SK-N-SH (cell line): ENCODE measurements around the gene UBE3B. TPM values are rescaled to one million over a fixed set of nuclear protein-coding genes. Genes with fewer than 3 reads are reported as not detected.
A peak's percentile ranks its signal among the peaks of the same experiment; 100 is the strongest.

ENCODE experiments used
- CTCF ChIA-PET: fragments of 300-600, 350-600 bp; formaldehyde crosslinking; extraction: SDS; loops from one replicate; lab custom pipeline; 2021; lab: Yijun Ruan, JAX
- POLR2A ChIA-PET: fragments of 350-600 bp; sonication (Branson Sonifier 250); formaldehyde crosslinking; extraction: SDS; loops from one replicate; lab custom pipeline; 2020; ENCODE audit warnings: antibody characterized with exemption, inconsistent platforms; lab: Yijun Ruan, JAX
- DNase-seq: peaks from one replicate; pipeline ENCODE4 v3.0.0; 2012
- H2AFZ ChIP-seq: fragments of 200-600 bp; sonication (generic); 2 replicates; pipeline ENCODE4 v1.8.1; 2016; ENCODE audit warnings: antibody characterized with exemption, mild to moderate bottlenecking, low read depth
- H3F3A ChIP-seq: fragments of 200-600 bp; sonication (generic); replicated peaks from 2 replicates; pipeline ENCODE3; 2016; ENCODE audit warnings: antibody characterized with exemption, mild to moderate bottlenecking; ENCODE audit not compliant: insufficient read depth
- H3K27ac ChIP-seq, 2 experiments: fragments of 200-500 bp in 1 of 2; fragments of 200-600 bp in 1 of 2; sonication (Bioruptor generic) in 1 of 2; sonication (generic), shearing (Covaris generic) in 1 of 2; 2 replicates each; pipeline versions ENCODE4 v1.5.1 to v1.6.1; 2014 to 2016; ENCODE audit warnings: low read depth in 2 of 2, inconsistent platforms in 1 of 2, low read length in 1 of 2, mild to moderate bottlenecking in 1 of 2, mixed read lengths in 1 of 2
- H3K27me3 ChIP-seq: fragments of 200-600 bp; sonication (generic), shearing (Covaris generic); 2 replicates; pipeline ENCODE4 v1.6.1; 2016; ENCODE audit warnings: mixed run types; ENCODE audit not compliant: insufficient read depth
- H3K36me3 ChIP-seq, 2 experiments: fragments of 200-500 bp in 1 of 2; fragments of 200-600 bp in 1 of 2; sonication (Bioruptor generic) in 1 of 2; sonication (generic) in 1 of 2; replicated peaks in 1 of 2; 2 replicates each; pipeline versions ENCODE3 to v1.5.1; 2014 to 2016; ENCODE audit warnings: low read length in 1 of 2, mild to moderate bottlenecking in 1 of 2; ENCODE audit not compliant: insufficient read depth in 2 of 2, control insufficient read depth in 1 of 2
- H3K4me1 ChIP-seq, 2 experiments: fragments of 200-500 bp in 1 of 2; fragments of 200-600 bp in 1 of 2; sonication (Bioruptor generic) in 1 of 2; sonication (generic), shearing (Covaris generic) in 1 of 2; 2 replicates each; pipeline versions ENCODE4 v1.5.1 to v1.6.1; 2014 to 2016; ENCODE audit warnings: low read depth in 1 of 2, low read length in 1 of 2, mixed run types in 1 of 2; ENCODE audit not compliant: insufficient read depth in 2 of 2, control insufficient read depth in 1 of 2
- H3K4me2 ChIP-seq: fragments of 200-600 bp; sonication (generic), shearing (Covaris generic); 2 replicates; pipeline ENCODE4 v1.6.1; 2017; ENCODE audit warnings: mixed run types
- H3K4me3 ChIP-seq, 2 experiments: fragments of 200-500 bp in 1 of 2; fragments of 200-600 bp in 1 of 2; sonication (Bioruptor generic) in 1 of 2; sonication (generic), shearing (Covaris generic) in 1 of 2; 2 replicates each; pipeline versions ENCODE4 v1.5.1 to v1.8.1; 2014 to 2016; ENCODE audit warnings: low read depth in 2 of 2, inconsistent platforms in 1 of 2, low read length in 1 of 2, mild to moderate bottlenecking in 1 of 2, mixed read lengths in 1 of 2, moderate library complexity in 1 of 2
- H3K79me2 ChIP-seq: fragments of 200-600 bp; sonication (generic); 2 replicates; pipeline ENCODE4 v1.8.1; 2017; ENCODE audit warnings: mild to moderate bottlenecking; ENCODE audit not compliant: insufficient read depth
- H3K9ac ChIP-seq: fragments of 200-600 bp; sonication (generic); 2 replicates; pipeline ENCODE4 v1.6.1; 2017; ENCODE audit warnings: mixed run types
- H3K9me2 ChIP-seq: fragments of 200-600 bp; sonication (generic); 2 replicates; pipeline ENCODE4 v1.6.1; 2017; ENCODE audit warnings: mixed run types
- H3K9me3 ChIP-seq: fragments of 200-600 bp; sonication (generic); 2 replicates; pipeline ENCODE4 v1.6.1; 2017; ENCODE audit warnings: mixed run types, mild to moderate bottlenecking, moderate library complexity
- H4K20me1 ChIP-seq: fragments of 200-600 bp; sonication (generic); 2 replicates; pipeline ENCODE4 v1.6.1; 2017; ENCODE audit warnings: mild to moderate bottlenecking, mixed run types; ENCODE audit not compliant: insufficient read depth
- CHD2 ChIP-seq: fragments of 150-350 bp; IDR thresholded peaks from 2 replicates; pipeline ENCODE4 v1.6.1; 2018; ENCODE audit warnings: low read length; ENCODE audit not compliant: partially characterized antibody
- CTCF ChIP-seq: fragments of 200-600 bp; sonication (generic); IDR thresholded peaks from 2 replicates; pipeline ENCODE4 v1.6.1; 2017; ENCODE audit warnings: antibody characterized with exemption, mild to moderate bottlenecking, moderate library complexity
- ELF1 ChIP-seq: IDR thresholded peaks from 2 replicates; pipeline ENCODE4 v1.4.0; 2012
- EZH2phosphoT487 ChIP-seq: fragments of 200-600 bp; sonication (generic); IDR thresholded peaks from 2 replicates; pipeline ENCODE4 v1.6.1; 2017; ENCODE audit warnings: low read depth, mixed run types, mild to moderate bottlenecking, antibody characterized with exemption, moderate library complexity, borderline replicate concordance
- FOXJ3 ChIP-seq: sonication (generic); formaldehyde crosslinking; IDR thresholded peaks from 2 replicates; pipeline ENCODE4 v1.5.1; 2020; ENCODE audit warnings: mild to moderate bottlenecking, missing genetic modification reagents
- FOXM1 ChIP-seq: IDR thresholded peaks from 2 replicates; pipeline ENCODE4 v1.4.0; 2012; ENCODE audit warnings: low read depth, mild to moderate bottlenecking
- GABPA ChIP-seq: IDR thresholded peaks from 2 replicates; pipeline ENCODE4 v1.4.0; 2012; ENCODE audit warnings: low read depth, mild to moderate bottlenecking
- GATA2 ChIP-seq: sonication (generic); formaldehyde crosslinking; IDR thresholded peaks from 2 replicates; pipeline ENCODE4 v1.5.0; 2020; ENCODE audit warnings: mild to moderate bottlenecking, missing genetic modification reagents
- JUND ChIP-seq: IDR thresholded peaks from 2 replicates; pipeline ENCODE4 v1.4.0; 2012
- MEF2A ChIP-seq: IDR thresholded peaks from 2 replicates; pipeline ENCODE4 v1.4.0; 2012; ENCODE audit warnings: low read depth, borderline replicate concordance
- NFIC ChIP-seq: IDR thresholded peaks from 2 replicates; pipeline ENCODE4 v1.4.0; 2012; ENCODE audit warnings: borderline replicate concordance
- NRF1 ChIP-seq: IDR thresholded peaks from 2 replicates; pipeline ENCODE4 v1.6.1; 2012; ENCODE audit warnings: low read depth, mild to moderate bottlenecking, low read length
- POLR2AphosphoS5 ChIP-seq: IDR thresholded peaks from 2 replicates; pipeline ENCODE4 v1.6.1; 2012; ENCODE audit warnings: low read depth, low read length
- RAD21 ChIP-seq: IDR thresholded peaks from 2 replicates; pipeline ENCODE4 v1.6.1; 2012; ENCODE audit warnings: mild to moderate bottlenecking, low read length
- RCOR1 ChIP-seq: fragments of 150-350 bp; IDR thresholded peaks from 2 replicates; pipeline ENCODE4 v1.6.1; 2017; ENCODE audit warnings: antibody characterized with exemption, low read length
- RXRA ChIP-seq: IDR thresholded peaks from 2 replicates; pipeline ENCODE4 v1.4.0; 2012; ENCODE audit warnings: low read depth, mild to moderate bottlenecking, borderline replicate concordance
- SIN3A ChIP-seq: IDR thresholded peaks from 2 replicates; pipeline ENCODE4 v1.6.1; 2012; ENCODE audit warnings: low read depth, mild to moderate bottlenecking, low read length, moderate library complexity, borderline replicate concordance
- SMC3 ChIP-seq: IDR thresholded peaks from 2 replicates; pipeline ENCODE4 v1.6.1; 2012; ENCODE audit warnings: low read depth, low read length, improper control_type of control experiment
- TAF1 ChIP-seq: IDR thresholded peaks from 2 replicates; pipeline ENCODE4 v1.6.1; 2012; ENCODE audit warnings: low read depth, mild to moderate bottlenecking, low read length, moderate library complexity, borderline replicate concordance
- USF2 ChIP-seq: fragments of 150-350 bp; IDR thresholded peaks from 2 replicates; pipeline ENCODE4 v1.6.1; 2017; ENCODE audit warnings: antibody characterized with exemption, low read length, low read depth, borderline replicate concordance
- WGBS: methylation state at CpG from one replicate; pipeline ENCODE4 v1.1.6; 2017; ENCODE audit warnings: low lambda C conversion rate; 5-methylcytosine and 5-hydroxymethylcytosine counted together
- polyA plus RNA-seq, 3 experiments: library from polyadenylated mRNA; depleted of rRNA; stranded (reverse); fragments of >200 nt; gene quantifications; 2 replicates each; pipeline ENCODE4 v1.2.3, GENCODE V29; 2012
- TF ChIP-seq, protein P1 (sequence below): IDR thresholded peaks from 2 replicates; pipeline ENCODE4 v1.4.0; 2012; ENCODE audit warnings: low read depth, borderline replicate concordance
- TF ChIP-seq, protein P2 (sequence below): IDR thresholded peaks from 2 replicates; pipeline ENCODE4; 2012
- TF ChIP-seq, protein P3 (sequence below): IDR thresholded peaks from 2 replicates; pipeline ENCODE4 v1.4.0; 2012; ENCODE audit warnings: low read depth
- TF ChIP-seq, protein P4 (sequence below): fragments of 150-350 bp; IDR thresholded peaks from 2 replicates; pipeline ENCODE4 v1.6.1; 2016; ENCODE audit warnings: mild to moderate bottlenecking, low read depth, low read length

Gene UBE3B
- polyA plus RNA-seq, 1 of the 3 experiments (the other 2 are of a cell fraction), result 28.6 TPM

GRCh38 chr12:109432842-109433304, 44.6 kb upstream of the UBE3B start:
- Histone ChIP-seq H3K27me3 (no peaks in the 10 kb centered on the region), H3K4me3 (no peak overlapping the region; a peak in 1 of 4 replicates), H3K9me3 (no peaks in the 10 kb centered on the region), H3K4me1 (no peaks in the 10 kb centered on the region; a peak in 1 of 4 replicates), H3F3A (no peaks in the 10 kb centered on the region), H2AFZ (no peak overlapping the region), H4K20me1 (no peaks in the 10 kb centered on the region), H3K9ac (no peak overlapping the region), H3K36me3 (no peaks in the 10 kb centered on the region), H3K79me2 (no peaks in the 10 kb centered on the region), H3K27ac (no peak overlapping the region), H3K4me2 (no peak overlapping the region), H3K9me2 (no peaks in the 10 kb centered on the region)
- WGBS, result 31% methylated on average over 14 of the region's 14 CpGs
- peak; percentile 65 for DNase-seq
- POLR2A ChIA-PET, result no interaction called here
- CTCF ChIA-PET, result interaction anchor here (0.6 to 2.9 kb wide), 38 partner anchors 9 to 489 kb away, joined by 3 to 16 read pairs (median 5); partner anchors contain the start of genes KCTD10 and UBE3B
- TF ChIP-seq JUND (no peak), SIN3A (no peak), MEF2A (no peak), NFIC (no peak), GATA2 (CRISPR knock-in tag) (no peak), TAF1 (no peak), USF2 (no peak), FOXM1 (no peak), FOXJ3 (no peak), POLR2AphosphoS5 (no peak), GABPA (no peak), CTCF (peak; percentile 80), EZH2phosphoT487 (no peak), NRF1 (no peak), SMC3 (peak; percentile 70), RCOR1 (no peak), CHD2 (no peak), RXRA (no peak), ELF1 (no peak), RAD21 (peak; percentile 67)
- TF ChIP-seq, protein P1, sequence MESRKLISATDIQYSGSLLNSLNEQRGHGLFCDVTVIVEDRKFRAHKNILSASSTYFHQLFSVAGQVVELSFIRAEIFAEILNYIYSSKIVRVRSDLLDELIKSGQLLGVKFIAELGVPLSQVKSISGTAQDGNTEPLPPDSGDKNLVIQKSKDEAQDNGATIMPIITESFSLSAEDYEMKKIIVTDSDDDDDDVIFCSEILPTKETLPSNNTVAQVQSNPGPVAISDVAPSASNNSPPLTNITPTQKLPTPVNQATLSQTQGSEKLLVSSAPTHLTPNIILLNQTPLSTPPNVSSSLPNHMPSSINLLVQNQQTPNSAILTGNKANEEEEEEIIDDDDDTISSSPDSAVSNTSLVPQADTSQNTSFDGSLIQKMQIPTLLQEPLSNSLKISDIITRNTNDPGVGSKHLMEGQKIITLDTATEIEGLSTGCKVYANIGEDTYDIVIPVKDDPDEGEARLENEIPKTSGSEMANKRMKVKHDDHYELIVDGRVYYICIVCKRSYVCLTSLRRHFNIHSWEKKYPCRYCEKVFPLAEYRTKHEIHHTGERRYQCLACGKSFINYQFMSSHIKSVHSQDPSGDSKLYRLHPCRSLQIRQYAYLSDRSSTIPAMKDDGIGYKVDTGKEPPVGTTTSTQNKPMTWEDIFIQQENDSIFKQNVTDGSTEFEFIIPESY, result no peak
- TF ChIP-seq, protein P2, sequence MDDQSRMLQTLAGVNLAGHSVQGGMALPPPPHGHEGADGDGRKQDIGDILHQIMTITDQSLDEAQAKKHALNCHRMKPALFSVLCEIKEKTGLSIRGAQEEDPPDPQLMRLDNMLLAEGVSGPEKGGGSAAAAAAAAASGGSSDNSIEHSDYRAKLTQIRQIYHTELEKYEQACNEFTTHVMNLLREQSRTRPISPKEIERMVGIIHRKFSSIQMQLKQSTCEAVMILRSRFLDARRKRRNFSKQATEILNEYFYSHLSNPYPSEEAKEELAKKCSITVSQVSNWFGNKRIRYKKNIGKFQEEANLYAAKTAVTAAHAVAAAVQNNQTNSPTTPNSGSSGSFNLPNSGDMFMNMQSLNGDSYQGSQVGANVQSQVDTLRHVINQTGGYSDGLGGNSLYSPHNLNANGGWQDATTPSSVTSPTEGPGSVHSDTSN, result no peak
- TF ChIP-seq, protein P3, sequence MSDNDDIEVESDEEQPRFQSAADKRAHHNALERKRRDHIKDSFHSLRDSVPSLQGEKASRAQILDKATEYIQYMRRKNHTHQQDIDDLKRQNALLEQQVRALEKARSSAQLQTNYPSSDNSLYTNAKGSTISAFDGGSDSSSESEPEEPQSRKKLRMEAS, result no peak
- TF ChIP-seq, protein P4, sequence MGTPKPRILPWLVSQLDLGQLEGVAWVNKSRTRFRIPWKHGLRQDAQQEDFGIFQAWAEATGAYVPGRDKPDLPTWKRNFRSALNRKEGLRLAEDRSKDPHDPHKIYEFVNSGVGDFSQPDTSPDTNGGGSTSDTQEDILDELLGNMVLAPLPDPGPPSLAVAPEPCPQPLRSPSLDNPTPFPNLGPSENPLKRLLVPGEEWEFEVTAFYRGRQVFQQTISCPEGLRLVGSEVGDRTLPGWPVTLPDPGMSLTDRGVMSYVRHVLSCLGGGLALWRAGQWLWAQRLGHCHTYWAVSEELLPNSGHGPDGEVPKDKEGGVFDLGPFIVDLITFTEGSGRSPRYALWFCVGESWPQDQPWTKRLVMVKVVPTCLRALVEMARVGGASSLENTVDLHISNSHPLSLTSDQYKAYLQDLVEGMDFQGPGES, result no peak
